GM12891 (cell line): ENCODE data around the gene HNRNPLL.

Source experiments
- POLR2A ChIP-seq: IDR thresholded peaks from 2 replicates; pipeline ENCODE4 v1.6.1; 2011; ENCODE audit warnings: low read depth, low read length, control low read depth
- POLR2AphosphoS5 ChIP-seq: IDR thresholded peaks from 2 replicates; pipeline ENCODE4 v1.6.1; 2011; ENCODE audit warnings: low read depth, low read length, control low read depth
- TAF1 ChIP-seq: IDR thresholded peaks from 2 replicates; pipeline ENCODE4 v1.6.1; 2011; ENCODE audit warnings: low read depth, low read length, control low read depth

- TF ChIP-seq POLR2A (no peak), TAF1 (no peak), POLR2AphosphoS5 (no peak)
These were observed 41.0 kb downstream of the HNRNPLL start for GRCh38 chr2:38561691-38562090.
